DMS153 treated with DMSO at 0.1 percent for 48 hours (cell line): ENCODE data around the gene DUS2.
"Not testable (repeated sequence)": the region's sequence is repeated elsewhere in the genome, so short reads cannot be mapped to it uniquely, and the experiment has no call there.

Experiments
- DNase-seq: peaks from one replicate; lab custom pipeline; 2025; ENCODE audit not compliant: unreplicated experiment; lab: John Stamatoyannopoulos, UW

The DUS2 gene

GRCh38 chr16:68022728-68023537, at the start of gene DUS2, which contains the start of gene DDX28:
DUS2 (plus strand) TSS chr16:68023284; CDS start chr16:68038024, 14,740 bp downstream.
DDX28 (minus strand) TSS chr16:68023232; CDS start chr16:68023202, 30 bp downstream.
- DNase-seq: peak; percentile 63

- DNase-seq: no peak
Observed at GRCh38 chr16:67975321-67976105, 47.6 kb upstream of the DUS2 start.

GRCh38 chr16:67976205-67976604, 46.9 kb upstream of the DUS2 start:
- no peak for DNase-seq

- DNase-seq: no peak
Observed at GRCh38 chr16:67977005-67977404, 46.1 kb upstream of the DUS2 start.

- no peak for DNase-seq
Observed at GRCh38 chr16:67977469-67978227, 45.4 kb upstream of the DUS2 start.

DNA sequence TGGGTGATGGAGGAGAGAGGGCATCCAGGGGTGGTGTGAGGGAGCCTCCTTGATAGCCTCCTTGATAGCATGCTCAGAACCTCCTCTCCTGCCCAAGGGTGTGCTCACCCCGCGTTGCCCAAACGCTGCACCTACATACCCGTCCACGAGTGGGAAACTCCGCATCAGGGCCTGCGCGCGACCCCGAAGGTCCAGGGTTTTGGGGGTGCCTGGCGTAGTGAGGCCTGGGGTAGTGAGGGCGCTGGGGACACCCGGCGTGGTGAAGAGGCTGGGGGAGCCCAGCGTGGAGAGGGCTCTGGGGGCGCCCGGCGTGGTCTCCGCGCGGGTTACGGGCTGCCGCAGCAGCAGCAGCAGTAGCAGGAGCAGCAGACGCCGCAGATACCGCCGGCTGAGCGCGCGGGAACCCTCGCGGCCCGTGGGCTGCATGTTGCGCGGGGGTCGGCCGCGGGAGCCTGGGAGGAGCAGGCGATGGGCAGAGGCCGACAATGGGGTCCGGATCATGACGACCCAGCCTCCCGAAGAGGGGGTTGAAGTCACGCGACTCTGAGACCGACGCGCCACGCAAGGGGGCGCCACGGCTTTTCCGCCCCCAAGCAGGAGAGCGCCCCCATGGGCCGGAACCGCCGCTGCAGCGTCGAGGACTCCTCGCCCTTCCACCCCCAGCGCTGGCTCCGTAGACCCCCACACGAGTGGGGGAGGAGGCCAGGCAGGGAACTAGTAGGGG, 43.0 kb upstream of the DUS2 start, which contains the start of gene DPEP3:
Gene DPEP3, minus strand, starts transcription at position 545 of the 724 bp plus-strand sequence. Its CDS starts 119 bp downstream, at position 426.
- no peak for DNase-seq

DNA sequence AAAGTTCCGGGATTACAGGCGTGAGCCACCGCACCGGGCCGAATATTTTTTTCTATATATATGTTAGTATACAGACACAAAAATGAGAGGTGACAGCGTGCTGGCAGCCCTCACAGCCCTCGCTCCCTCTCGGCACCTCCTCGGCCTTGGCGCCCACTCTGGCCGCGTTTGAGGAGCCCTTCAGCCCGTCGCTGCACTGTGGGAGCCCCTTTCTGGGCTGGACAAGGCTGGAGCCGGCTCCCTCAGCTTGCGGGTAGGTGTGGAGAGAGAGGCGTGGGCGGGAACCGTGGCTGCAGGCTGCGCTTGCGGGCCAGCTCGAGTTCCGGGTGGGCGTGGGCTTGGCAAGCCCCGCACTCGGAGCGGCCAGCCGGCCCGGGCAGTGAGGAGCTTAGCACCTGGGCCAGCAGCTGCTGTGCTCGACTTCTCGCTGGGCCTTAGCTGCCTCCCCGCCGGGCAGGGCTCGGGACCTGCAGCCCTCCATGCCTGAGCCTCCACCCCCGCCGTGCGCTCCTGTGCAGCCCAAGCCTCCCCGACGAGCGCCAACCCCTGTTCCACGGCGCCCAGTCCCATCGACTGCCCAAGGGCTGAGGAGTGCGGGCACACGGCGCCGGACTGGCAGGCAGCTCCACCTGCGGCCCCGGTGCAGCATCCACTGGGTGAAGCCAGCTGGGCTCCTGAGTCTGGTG, 40.9 kb upstream of the DUS2 start:
- DNase-seq: no peak

DNA sequence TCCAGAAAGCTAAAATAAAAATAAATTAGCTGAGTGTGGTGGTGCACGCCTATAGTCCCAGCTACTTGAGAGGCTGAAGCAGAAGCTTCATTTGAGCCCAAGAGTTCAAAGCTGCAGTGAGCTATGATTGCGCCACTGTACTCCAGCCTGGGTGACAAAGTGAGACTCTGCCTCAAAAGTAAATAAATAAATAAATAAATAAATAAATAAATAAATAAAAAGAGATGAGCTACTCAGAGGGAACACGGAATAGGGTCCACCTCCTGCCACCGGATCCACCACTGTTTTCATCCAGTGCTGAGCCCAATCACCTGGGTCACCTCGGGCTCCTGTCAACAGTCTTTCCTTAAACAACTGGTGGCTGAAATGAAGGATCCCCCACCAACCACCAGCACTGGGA, 36.1 kb upstream of the DUS2 start:
- no peak for DNase-seq

DNA sequence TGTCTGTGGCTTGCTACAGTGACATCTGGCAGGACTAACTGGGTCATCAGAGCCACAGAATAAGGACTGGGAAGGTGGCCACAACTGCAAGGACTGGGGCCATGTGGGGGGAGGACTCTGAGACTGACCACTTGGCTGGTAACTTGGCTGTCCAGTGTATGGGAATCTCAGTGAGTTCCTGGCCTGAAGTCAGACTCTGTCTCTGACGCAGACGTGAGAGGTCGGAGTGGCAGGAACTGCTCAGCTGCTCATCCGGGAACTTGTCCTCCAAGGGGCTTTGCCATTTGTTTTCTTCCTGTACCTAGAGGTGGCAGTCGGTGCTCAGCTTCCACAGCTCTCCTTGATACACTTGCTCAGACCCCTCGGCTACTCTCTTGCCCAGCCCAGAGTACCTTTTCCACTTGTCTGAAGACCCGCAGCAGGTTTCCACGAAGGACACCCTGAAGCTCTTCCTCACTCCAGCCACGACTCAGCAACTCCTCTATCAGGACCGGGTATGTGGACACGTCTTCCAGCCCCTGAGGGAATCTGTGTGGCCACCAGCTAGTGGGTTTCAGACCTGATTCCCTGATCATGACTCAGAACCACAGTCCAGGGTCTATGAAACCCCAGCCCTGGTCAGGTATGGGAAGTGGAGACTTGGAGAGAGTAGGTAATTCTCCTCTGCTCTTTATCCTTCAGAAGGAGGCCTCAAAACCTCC, 35.5 kb upstream of the DUS2 start:
- no peak for DNase-seq

GRCh38 chr16:67988675-67989074, 34.4 kb upstream of the DUS2 start:
- DNase-seq: no peak

DNA sequence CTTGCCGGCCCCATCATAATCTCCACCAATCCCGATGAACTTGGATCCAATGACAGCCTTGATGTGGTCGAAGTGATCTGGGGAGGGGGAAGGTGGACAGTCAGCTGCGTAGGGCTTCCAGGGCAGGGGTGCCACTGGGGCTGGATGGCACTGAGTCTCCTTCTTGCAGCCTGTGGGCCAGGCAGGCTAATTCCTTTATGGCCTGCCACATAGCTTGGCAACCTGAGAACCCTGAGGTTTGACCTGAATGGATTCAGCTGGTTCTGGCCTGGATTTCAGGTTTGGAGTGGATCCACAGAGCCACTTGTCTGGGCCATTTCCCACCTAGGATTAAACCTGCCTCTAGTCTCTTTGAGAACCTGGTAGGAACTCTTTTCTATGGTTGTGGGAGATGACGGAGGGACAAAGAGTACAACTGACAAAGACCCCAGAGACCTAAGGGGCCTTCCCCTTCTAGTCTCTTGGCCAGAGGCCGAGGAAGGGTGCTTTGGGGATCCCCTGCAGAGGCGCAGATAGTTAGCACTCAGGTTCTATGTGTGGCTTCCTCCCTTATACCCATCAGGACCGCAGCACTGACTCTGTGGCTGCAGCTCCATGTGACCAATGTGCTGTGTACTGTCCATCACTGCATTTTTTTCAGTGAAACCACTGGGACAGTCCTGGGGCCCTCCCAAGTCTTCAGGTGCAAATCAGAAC, 33.6 kb upstream of the DUS2 start:
- DNase-seq: no peak

GRCh38 chr16:67990018-67990386, 33.1 kb upstream of the DUS2 start:
- no peak for DNase-seq

DNA sequence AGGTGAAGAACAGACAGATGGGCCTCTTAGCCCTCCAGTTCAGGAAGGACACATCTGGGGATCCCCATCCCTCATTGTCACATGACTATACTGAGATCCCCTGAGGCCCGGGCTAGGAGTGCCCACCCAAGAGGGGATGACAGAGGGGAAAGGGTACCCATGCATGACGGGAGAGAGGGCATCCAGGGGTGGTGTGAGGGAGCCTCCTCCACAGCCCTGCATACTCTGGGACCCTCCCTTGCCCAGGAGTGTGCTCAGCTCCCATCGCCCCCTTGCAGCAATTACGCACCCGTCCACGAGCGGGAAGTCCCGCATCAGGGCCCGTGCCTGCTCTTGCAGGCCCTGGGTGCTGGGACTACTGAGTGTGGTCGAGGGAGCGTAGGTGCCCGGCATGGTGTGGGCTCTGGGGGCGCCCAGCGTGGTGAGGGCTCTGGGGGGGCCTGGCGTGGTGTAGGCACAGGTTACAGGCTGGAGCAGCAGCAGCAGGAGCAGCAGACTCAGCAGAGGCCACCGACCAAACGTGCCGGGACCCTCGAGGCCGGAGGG, 30.4 kb upstream of the DUS2 start:
- no peak for DNase-seq

DNA sequence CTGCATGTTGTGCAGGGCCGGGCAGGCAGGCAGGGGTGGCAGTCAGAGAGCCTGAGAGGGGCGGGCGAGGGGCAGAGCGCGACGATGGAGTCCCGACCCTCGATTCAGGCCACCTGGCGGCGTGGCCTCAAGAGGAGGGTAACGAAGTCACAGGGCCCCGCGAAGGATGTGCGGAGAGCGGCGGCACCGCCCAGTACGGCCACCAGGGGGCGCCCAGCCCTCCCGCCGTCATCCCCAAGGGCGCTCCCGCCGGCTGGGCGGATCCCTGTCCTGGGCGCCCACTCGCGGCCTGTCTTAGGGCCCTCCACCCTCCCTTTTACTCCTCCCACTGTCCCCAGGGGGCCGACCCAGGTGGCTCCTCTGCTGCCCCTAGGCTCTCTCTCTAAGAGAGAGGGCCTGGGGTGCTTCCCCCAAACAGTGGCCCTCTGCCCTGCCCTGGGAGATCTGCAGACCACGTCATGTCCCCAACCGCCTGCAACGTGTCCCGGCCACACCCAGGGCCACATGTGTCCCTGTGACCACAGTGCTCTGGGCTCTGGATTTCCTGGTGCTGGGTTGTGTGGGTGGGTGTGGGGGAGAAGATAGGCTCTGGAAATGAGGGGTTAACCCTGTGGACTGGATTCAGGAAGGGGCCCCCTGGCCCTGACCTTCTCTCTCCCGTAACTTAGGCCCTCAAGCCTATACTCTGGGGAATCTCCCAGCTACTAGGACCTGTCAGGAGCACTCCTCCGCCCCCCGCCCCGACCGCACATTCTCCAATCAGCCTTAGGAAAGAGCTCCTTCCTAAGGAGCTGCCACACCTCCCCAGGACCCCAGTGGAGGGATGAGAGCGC, 29.7 kb upstream of the DUS2 start:
- DNase-seq: peak; percentile 26

- DNase-seq: not testable (repeated sequence)
Observed at GRCh38 chr16:67994040-67994408, 29.1 kb upstream of the DUS2 start.

DNA sequence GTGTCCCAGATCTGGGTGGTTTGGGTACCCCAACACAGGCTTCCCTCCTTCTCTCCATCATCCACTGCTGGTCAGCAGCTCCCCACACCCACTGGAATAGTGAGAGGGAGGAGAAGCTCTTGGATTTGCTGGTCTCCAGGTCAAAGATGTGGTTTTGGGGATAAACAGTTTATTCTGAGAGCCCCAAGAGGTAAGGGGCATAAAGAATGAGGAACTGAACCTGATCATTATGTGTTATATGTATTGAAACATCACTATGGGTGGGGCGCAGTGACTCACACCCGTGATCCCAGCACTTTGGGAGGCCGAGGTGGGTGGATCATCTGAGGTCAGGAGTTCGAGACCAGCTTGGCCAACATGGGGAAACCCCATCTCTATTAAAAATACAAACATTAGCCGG, 27.7 kb upstream of the DUS2 start:
- DNase-seq: no peak

DNA sequence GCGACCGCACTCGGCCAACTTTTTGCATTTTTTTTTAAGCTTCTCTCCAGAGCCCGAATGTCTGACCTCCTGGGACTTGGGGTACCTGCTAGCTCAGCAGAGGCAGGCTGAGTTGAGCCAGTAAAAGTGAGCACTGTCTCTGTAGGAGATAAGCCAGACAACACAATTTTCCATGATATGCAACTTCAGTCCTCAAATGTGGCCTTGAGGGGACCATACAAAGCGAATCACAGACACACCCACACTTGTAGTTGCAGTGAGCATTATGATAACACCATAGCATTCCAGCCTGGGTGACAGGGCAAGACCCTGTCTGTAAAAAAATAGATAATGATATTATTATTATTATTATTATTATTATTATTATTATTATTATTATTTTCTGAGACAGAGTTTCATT, 26.4 kb upstream of the DUS2 start:
- DNase-seq: no peak
